ENCODE data around the gene NFE2L1.

DNA sequence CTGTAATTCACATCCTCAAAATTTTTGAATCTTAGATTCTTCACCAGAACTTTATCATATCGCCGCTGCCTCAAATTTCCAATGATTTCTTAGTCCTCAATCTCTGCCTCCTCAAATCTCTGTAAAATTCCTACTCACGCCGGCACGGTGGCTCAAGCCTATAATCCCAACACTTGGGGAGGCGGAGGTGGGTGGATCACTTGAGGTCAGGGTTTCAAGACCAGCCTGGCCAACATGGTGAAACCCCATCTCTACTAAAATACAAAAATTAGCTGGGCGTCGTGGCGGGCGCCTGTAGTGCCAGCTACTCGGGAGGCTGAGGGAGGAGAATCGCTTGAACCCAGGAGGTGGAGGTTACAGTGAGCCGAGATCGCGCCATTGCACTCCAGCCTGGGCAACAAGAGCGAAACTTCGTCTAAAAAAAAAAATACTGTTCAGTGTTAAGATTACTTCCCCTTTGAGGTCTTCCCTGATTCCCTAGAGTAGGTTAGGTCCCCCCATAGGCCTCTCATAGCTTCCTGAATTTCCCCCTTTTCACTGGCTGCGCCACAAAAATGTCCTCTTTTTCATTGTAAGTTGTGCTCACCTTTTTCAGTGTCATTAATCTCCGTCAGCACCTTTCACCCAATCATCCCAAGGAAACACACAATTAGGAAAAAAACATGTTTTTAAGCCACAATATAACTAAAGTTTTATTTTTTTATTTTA, 54.0 kb downstream of the NFE2L1 start:
- TF ChIP-seq POLR2A (IDR thresholded peaks at IDR 0.05), result no peak
- TF ChIP-seq, protein P1, sequence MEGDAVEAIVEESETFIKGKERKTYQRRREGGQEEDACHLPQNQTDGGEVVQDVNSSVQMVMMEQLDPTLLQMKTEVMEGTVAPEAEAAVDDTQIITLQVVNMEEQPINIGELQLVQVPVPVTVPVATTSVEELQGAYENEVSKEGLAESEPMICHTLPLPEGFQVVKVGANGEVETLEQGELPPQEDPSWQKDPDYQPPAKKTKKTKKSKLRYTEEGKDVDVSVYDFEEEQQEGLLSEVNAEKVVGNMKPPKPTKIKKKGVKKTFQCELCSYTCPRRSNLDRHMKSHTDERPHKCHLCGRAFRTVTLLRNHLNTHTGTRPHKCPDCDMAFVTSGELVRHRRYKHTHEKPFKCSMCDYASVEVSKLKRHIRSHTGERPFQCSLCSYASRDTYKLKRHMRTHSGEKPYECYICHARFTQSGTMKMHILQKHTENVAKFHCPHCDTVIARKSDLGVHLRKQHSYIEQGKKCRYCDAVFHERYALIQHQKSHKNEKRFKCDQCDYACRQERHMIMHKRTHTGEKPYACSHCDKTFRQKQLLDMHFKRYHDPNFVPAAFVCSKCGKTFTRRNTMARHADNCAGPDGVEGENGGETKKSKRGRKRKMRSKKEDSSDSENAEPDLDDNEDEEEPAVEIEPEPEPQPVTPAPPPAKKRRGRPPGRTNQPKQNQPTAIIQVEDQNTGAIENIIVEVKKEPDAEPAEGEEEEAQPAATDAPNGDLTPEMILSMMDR (IDR thresholded peaks at IDR 0.05), result no peak
